Measurements from ENCODE around the gene SLC25A1. TPM values are rescaled to one million over a fixed set of nuclear protein-coding genes. Genes with fewer than 3 reads are reported as not detected.

SLC25A1 gene
- polyA plus RNA-seq, 1 donor from 2014 or later: 81.4 TPM

GRCh38 chr22:19139001-19139356, 39.6 kb downstream of the SLC25A1 start:
- Histone ChIP-seq H3K79me2 (replicated peaks; ENCODE audit: insufficient read depth, low read length) (peaks cover 4% of the 10 kb centered on the region), H4K20me1 (ENCODE audit: insufficient read depth) (no peaks in the 10 kb centered on the region), H3K9me3 (ENCODE audit: low read length) (no peaks in the 10 kb centered on the region), H3K36me3 (ENCODE audit: insufficient read depth, low read length) (no peaks in the 10 kb centered on the region), H3K27ac (ENCODE audit: low read length) (no peak overlapping the region), H3K9ac (ENCODE audit: low read length) (no peak overlapping the region), H3F3A (ENCODE audit: insufficient read depth, low read length, poor library complexity, severe bottlenecking) (no peaks in the 10 kb centered on the region), H2AFZ (ENCODE audit: low read depth, low read length) (no peak overlapping the region), H3K4me2 (ENCODE audit: low read length) (no peak overlapping the region), H3K9me2 (ENCODE audit: insufficient read depth, low read length) (no peaks in the 10 kb centered on the region), H3K4me3 (ENCODE audit: low read length) (no peak overlapping the region), H3K27me3 (ENCODE audit: insufficient read depth, low read depth, low read length) (no peaks in the 10 kb centered on the region)
- TF ChIP-seq SMC3 (conservative IDR thresholded peaks at IDR 0.05; ENCODE audit: poor library complexity) (no peak), POLR2AphosphoS5 (IDR thresholded peaks at IDR 0.05) (no peak), EZH2 (IDR thresholded peaks at IDR 0.05; ENCODE audit: borderline replicate concordance, insufficient read depth, low read length, poor library complexity, severe bottlenecking) (no peak), MXI1 (conservative IDR thresholded peaks at IDR 0.05; ENCODE audit: poor library complexity, severe bottlenecking) (no peak), EP300 (conservative IDR thresholded peaks at IDR 0.05; ENCODE audit: poor library complexity, severe bottlenecking) (no peak), CTCF (IDR thresholded peaks at IDR 0.05; ENCODE audit: poor library complexity, severe bottlenecking) (no peak), REST (IDR thresholded peaks at IDR 0.05; ENCODE audit: borderline replicate concordance) (no peak), RAD21 (conservative IDR thresholded peaks at IDR 0.05) (no peak), TAF1 (IDR thresholded peaks at IDR 0.05; ENCODE audit: low read depth) (no peak)

- Histone ChIP-seq H3K27ac (ENCODE audit: low read length) (no peak overlapping the region), H3K4me2 (ENCODE audit: low read length) (no peak overlapping the region), H3K27me3 (ENCODE audit: insufficient read depth, low read depth, low read length) (no peaks in the 10 kb centered on the region), H2AFZ (ENCODE audit: low read depth, low read length) (no peak overlapping the region), H3K79me2 (replicated peaks; ENCODE audit: insufficient read depth, low read length) (no peaks in the 10 kb centered on the region), H3K4me3 (ENCODE audit: low read length) (no peak overlapping the region), H3F3A (ENCODE audit: insufficient read depth, low read length, poor library complexity, severe bottlenecking) (no peaks in the 10 kb centered on the region), H3K9me3 (ENCODE audit: low read length) (no peaks in the 10 kb centered on the region), H3K9ac (ENCODE audit: low read length) (no peak overlapping the region), H4K20me1 (ENCODE audit: insufficient read depth) (no peaks in the 10 kb centered on the region), H3K9me2 (ENCODE audit: insufficient read depth, low read length) (no peaks in the 10 kb centered on the region), H3K36me3 (ENCODE audit: insufficient read depth, low read length) (no peaks in the 10 kb centered on the region)
- TF ChIP-seq TAF1 (IDR thresholded peaks at IDR 0.05; ENCODE audit: low read depth) (no peak), RAD21 (conservative IDR thresholded peaks at IDR 0.05) (no peak), MXI1 (conservative IDR thresholded peaks at IDR 0.05; ENCODE audit: poor library complexity, severe bottlenecking) (no peak), SMC3 (conservative IDR thresholded peaks at IDR 0.05; ENCODE audit: poor library complexity) (no peak), EP300 (conservative IDR thresholded peaks at IDR 0.05; ENCODE audit: poor library complexity, severe bottlenecking) (no peak), POLR2AphosphoS5 (IDR thresholded peaks at IDR 0.05) (no peak), CTCF (IDR thresholded peaks at IDR 0.05; ENCODE audit: poor library complexity, severe bottlenecking) (no peak), EZH2 (IDR thresholded peaks at IDR 0.05; ENCODE audit: borderline replicate concordance, insufficient read depth, low read length, poor library complexity, severe bottlenecking) (no peak), REST (IDR thresholded peaks at IDR 0.05; ENCODE audit: borderline replicate concordance) (no peak)
These were observed 40.1 kb downstream of the SLC25A1 start for GRCh38 chr22:19138217-19139000.

All from neural cell (in vitro differentiated cells).